ENCODE results near the gene SH2D3C.

- no peak for TF ChIP-seq CTCF (IDR thresholded peaks at IDR 0.05)
- no peak for TF ChIP-seq POLR2A (IDR thresholded peaks at IDR 0.05)
Observed at GRCh38 chr9:127767410-127767809, 11.1 kb downstream of the SH2D3C start.

Data from Peyer's patch (tissue), 4 donors.